Fibroblast of lung (primary cell): ENCODE data around the gene HSPBAP1. TPM values are rescaled to one million over a fixed set of nuclear protein-coding genes. Genes with fewer than 3 reads are reported as not detected.

Experiments used
- DNase-seq, 2 donors: peaks; one replicate each; pipeline versions ENCODE4 v3.0.0 to v3.0.0-alpha.2; 2010; ENCODE audit warnings: low read depth in 2 of 2
- H2AFZ ChIP-seq: 2 replicates; pipeline ENCODE4 v1.5.1; 2012; ENCODE audit warnings: low read length, control low read depth, inconsistent platforms
- H3K27ac ChIP-seq: 2 replicates; pipeline ENCODE4 v1.5.1; 2011; ENCODE audit warnings: low read length, control low read depth; ENCODE audit not compliant: insufficient read depth
- H3K27me3 ChIP-seq: 2 replicates; pipeline ENCODE4 v1.5.1; 2011; ENCODE audit warnings: mild to moderate bottlenecking, low read length; ENCODE audit not compliant: control insufficient read depth, insufficient read depth
- H3K36me3 ChIP-seq: 2 replicates; pipeline ENCODE4 v1.5.1; 2011; ENCODE audit warnings: low read length; ENCODE audit not compliant: control insufficient read depth, insufficient read depth
- H3K4me1 ChIP-seq: 2 replicates; pipeline ENCODE4 v1.5.1; 2011; ENCODE audit warnings: low read length; ENCODE audit not compliant: control insufficient read depth, insufficient read depth; ENCODE audit errors: extremely low read depth
- H3K4me2 ChIP-seq: 2 replicates; pipeline ENCODE4 v1.5.1; 2011; ENCODE audit warnings: low read length, control low read depth; ENCODE audit not compliant: insufficient read depth; ENCODE audit errors: extremely low read depth
- H3K4me3 ChIP-seq, 4 experiments: fragments of 200-600 bp in 1 of 4; sonication (generic) in 1 of 4; replicated peaks in 1 of 4; 2 replicates each; pipeline ENCODE4 v1.5.1; 2011 to 2016; ENCODE audit warnings: low read length in 4 of 4, low read depth in 3 of 4, mild to moderate bottlenecking in 3 of 4, control low read depth in 2 of 4, inconsistent platforms in 1 of 4, mixed read lengths in 1 of 4; ENCODE audit not compliant: insufficient read depth in 1 of 4; ENCODE audit errors: control extremely low read depth in 1 of 4
- H3K79me2 ChIP-seq: 2 replicates; pipeline ENCODE4 v1.5.1; 2012; ENCODE audit warnings: mild to moderate bottlenecking, low read length, inconsistent platforms; ENCODE audit not compliant: control insufficient read depth, insufficient read depth
- H3K9ac ChIP-seq: 2 replicates; pipeline ENCODE4 v1.5.1; 2011; ENCODE audit warnings: mild to moderate bottlenecking, low read length, control low read depth; ENCODE audit not compliant: insufficient read depth
- H3K9me3 ChIP-seq: 2 replicates; pipeline ENCODE4 v1.5.1; 2012; ENCODE audit warnings: low read depth, low read length; ENCODE audit not compliant: control insufficient read depth, insufficient read depth
- H4K20me1 ChIP-seq: 2 replicates; pipeline ENCODE4 v1.5.1; 2011; ENCODE audit warnings: low read length; ENCODE audit not compliant: control insufficient read depth, insufficient read depth; ENCODE audit errors: extremely low read depth
- CTCF ChIP-seq, 2 donors: IDR thresholded peaks in 1 of 2; conservative IDR thresholded peaks in 1 of 2; 1 replicate in 1 of 2; 2 replicates in 1 of 2; pipeline ENCODE4 v1.5.1; 2011 to 2012; ENCODE audit warnings: low read length in 2 of 2, control low read depth in 1 of 2, inconsistent platforms in 1 of 2, low read depth in 1 of 2, mild to moderate bottlenecking in 1 of 2
- EZH2 ChIP-seq: IDR thresholded peaks from 2 replicates; pipeline ENCODE4 v1.5.1; 2012; ENCODE audit warnings: low read length, control low read depth, mild to moderate bottlenecking; ENCODE audit errors: missing control alignments
- polyA plus RNA-seq, 2 donors: library from polyadenylated mRNA; depleted of rRNA in 1 of 2; stranded (reverse) in 1 of 2; unstranded in 1 of 2; fragments of >200 nt; gene quantifications; 2 replicates each; pipeline ENCODE4 v1.2.1, GENCODE V29; 2011 to 2012; ENCODE audit warnings: missing spikeins in 1 of 2
- total RNA-seq: library from RNA; depleted of rRNA; stranded (reverse); fragments of >200 nt; gene quantifications from 2 replicates; pipeline ENCODE4 v1.2.1, GENCODE V29; 2014

The HSPBAP1 gene
- total and polyA plus RNA-seq, 2 donors (not counting 1 experiment from before 2014, with no cell fraction given) = 5.2 to 12.4 TPM

DNA sequence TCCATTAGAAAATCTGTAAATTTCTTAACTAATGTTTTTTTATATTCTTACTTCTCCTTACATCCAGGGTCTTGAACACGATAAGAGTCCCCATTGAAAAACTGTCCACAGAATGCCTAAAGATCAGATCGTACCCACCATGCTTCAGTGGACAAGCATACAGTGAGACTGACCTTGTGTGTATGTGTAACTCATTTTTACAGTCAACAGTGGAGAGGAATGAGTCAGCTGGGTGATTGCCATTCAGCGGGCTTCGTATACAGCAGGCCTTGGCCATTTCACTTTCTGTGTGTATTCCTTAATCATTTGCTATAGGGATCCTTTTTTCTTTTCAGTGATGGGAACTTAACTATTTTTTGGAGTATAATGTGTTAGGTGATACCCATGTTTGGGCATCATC is 102.4 kb downstream of the HSPBAP1 start:
- Histone ChIP-seq H3K4me1 (no peaks in the 10 kb centered on the region), H2AFZ (no peak overlapping the region), H3K4me2 (no peak overlapping the region), H3K9ac (no peak overlapping the region), H3K4me3 (no peak overlapping the region), H3K27me3 (no peaks in the 10 kb centered on the region), H4K20me1 (no peaks in the 10 kb centered on the region), H3K79me2 (no peaks in the 10 kb centered on the region), H3K9me3 (no peaks in the 10 kb centered on the region), H3K36me3 (peaks cover 1% of the 10 kb centered on the region), H3K27ac (no peak overlapping the region)
- TF ChIP-seq CTCF (conservative IDR thresholded peaks at IDR 0.05 in 1 of 2, IDR thresholded peaks at IDR 0.05 in 1 of 2; ENCODE audit: low read depth in 1 of 2, low read length in 2 of 2) (no peak), EZH2 (no peak)
- DNase-seq = peak; percentile 69 to 82

GRCh38 chr3:122690096-122690495 is 103.5 kb downstream of the HSPBAP1 start:
- Histone ChIP-seq H3K9me3 (no peaks in the 10 kb centered on the region), H3K27ac (no peak overlapping the region), H3K79me2 (no peaks in the 10 kb centered on the region), H3K27me3 (no peaks in the 10 kb centered on the region), H3K9ac (no peak overlapping the region), H4K20me1 (no peaks in the 10 kb centered on the region), H3K36me3 (peaks cover 1% of the 10 kb centered on the region), H3K4me3 (no peak overlapping the region), H2AFZ (no peak overlapping the region), H3K4me2 (no peak overlapping the region), H3K4me1 (no peaks in the 10 kb centered on the region)
- no peak for DNase-seq
- TF ChIP-seq CTCF (conservative IDR thresholded peaks at IDR 0.05 in 1 of 2, IDR thresholded peaks at IDR 0.05 in 1 of 2; ENCODE audit: low read depth in 1 of 2, low read length in 2 of 2) (no peak), EZH2 (no peak)

Other genes starting within 250 kb of the HSPBAP1 start
- gene PARP9, start 229.5 kb downstream of the HSPBAP1 start, total RNA-seq = 44.2 and 56.0 TPM in 2 replicates
- gene PARP9, start 229.5 kb downstream of the HSPBAP1 start, polyA plus RNA-seq = 39.2 and 50.0 TPM in 2 replicates
- 24.4 and 31.9 TPM in 2 replicates for gene DTX3L, start 229.5 kb downstream of the HSPBAP1 start, total RNA-seq
- 14.5 and 15.9 TPM in 2 replicates for gene DTX3L, start 229.5 kb downstream of the HSPBAP1 start, polyA plus RNA-seq
- 0.26 and 1.2 TPM in 2 replicates for gene PARP15, start 216.2 kb downstream of the HSPBAP1 start, total RNA-seq
- gene PARP15, start 216.2 kb downstream of the HSPBAP1 start, polyA plus RNA-seq = 0.62 and 0.70 TPM in 2 replicates
- gene PARP14, start 113.0 kb downstream of the HSPBAP1 start, total RNA-seq = 71.7 and 78.3 TPM in 2 replicates
- gene PARP14, start 113.0 kb downstream of the HSPBAP1 start, polyA plus RNA-seq = 27.1 and 35.6 TPM in 2 replicates
- gene SLC49A4, start 1.2 kb upstream of the HSPBAP1 start, total RNA-seq = 19.3 and 20.6 TPM in 2 replicates
- 14.5 and 15.0 TPM in 2 replicates for gene SLC49A4, start 1.2 kb upstream of the HSPBAP1 start, polyA plus RNA-seq
- not detected in 2 replicates for gene SEMA5B, start 233.9 kb upstream of the HSPBAP1 start, total RNA-seq
- not detected in 2 replicates for gene SEMA5B, start 233.9 kb upstream of the HSPBAP1 start, polyA plus RNA-seq